Inflammatory macrophage treated with lipopolysaccharide for 4 hours (primary cell): ENCODE measurements around the gene B3GAT3.
"Not testable (repeated sequence)": the region's sequence is repeated elsewhere in the genome, so short reads cannot be mapped to it uniquely, and the experiment has no call there.

Experiments used
- DNase-seq: peaks from one replicate; pipeline ENCODE4 v3.0.0-alpha.2; 2020

The B3GAT3 gene

GRCh38 chr11:62645946-62646824 is 24.4 kb upstream of the B3GAT3 start, which contains the start of gene GANAB:
Gene GANAB, minus strand, starts transcription at chr11:62646613. Its CDS starts 14 bp downstream, at chr11:62646599.
- peak; percentile 99 for DNase-seq

DNA sequence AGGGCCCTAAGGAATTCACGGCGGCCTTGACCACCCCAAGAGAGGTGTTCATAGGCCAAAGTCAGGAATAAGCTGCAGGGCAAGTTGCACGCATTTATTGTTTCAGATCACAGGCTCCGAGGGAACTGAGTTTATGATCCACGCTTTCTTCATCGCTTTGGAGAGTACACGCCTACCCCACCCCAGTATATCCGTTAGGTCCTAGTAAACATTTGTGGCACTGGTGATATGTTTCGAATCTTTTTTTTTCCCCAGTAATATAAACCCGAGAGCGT is 23.8 kb upstream of the B3GAT3 start:
- no peak for DNase-seq

- DNase-seq: no peak
Observed at GRCh38 chr11:62644220-62644619, 22.4 kb upstream of the B3GAT3 start.

GRCh38 chr11:62632492-62632891 is 10.7 kb upstream of the B3GAT3 start:
- DNase-seq: no peak

DNA sequence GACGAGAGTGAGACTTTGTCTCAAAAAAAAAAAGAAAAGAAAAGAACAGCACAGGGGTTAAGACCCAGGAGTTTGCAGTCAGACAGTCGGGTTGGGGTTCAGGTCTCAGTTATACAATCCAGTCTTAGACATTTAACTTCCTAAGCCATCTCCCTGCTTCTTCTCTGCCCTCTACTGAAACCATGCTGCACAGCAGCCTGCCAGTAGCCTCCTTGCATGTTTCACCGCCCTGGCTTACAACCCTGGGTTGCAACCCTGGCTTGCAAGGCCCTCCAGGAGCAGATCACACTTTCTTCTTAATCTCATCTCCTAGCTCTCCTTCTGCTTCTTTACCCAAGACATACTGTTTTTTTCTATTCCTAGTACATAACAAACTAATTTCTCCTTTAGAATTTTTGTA is 5.9 kb upstream of the B3GAT3 start:
- no peak for DNase-seq

DNA sequence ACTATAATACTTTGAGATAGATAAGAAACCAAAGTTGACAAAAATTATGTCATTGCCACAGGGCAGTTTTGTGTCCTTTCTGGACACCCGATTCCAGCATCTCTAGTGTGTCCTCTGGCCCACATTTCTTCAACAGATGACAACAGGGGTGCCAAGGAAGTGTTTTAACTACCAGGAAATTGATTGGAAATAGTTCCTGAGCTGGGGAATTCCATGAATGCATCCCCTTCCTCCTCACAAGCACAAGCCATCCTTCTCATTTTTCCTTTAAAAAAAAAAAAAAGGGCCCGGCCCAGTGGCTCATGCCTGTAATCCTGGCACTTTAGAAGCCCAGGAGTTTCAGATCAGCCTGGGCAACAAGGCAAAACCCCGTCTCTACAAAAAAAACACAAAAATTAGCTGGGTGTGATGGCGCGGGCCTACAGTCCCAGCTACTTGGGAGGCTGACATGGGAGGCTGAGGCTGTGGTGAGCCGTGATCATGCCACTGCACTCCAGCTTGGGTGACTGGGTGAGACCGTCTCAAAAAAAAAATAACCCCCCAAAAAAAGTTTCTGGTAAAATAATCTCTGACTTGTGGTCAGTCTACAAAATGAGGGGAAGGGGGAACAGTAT is 797 bp upstream of the B3GAT3 start:
- no peak for DNase-seq

DNA sequence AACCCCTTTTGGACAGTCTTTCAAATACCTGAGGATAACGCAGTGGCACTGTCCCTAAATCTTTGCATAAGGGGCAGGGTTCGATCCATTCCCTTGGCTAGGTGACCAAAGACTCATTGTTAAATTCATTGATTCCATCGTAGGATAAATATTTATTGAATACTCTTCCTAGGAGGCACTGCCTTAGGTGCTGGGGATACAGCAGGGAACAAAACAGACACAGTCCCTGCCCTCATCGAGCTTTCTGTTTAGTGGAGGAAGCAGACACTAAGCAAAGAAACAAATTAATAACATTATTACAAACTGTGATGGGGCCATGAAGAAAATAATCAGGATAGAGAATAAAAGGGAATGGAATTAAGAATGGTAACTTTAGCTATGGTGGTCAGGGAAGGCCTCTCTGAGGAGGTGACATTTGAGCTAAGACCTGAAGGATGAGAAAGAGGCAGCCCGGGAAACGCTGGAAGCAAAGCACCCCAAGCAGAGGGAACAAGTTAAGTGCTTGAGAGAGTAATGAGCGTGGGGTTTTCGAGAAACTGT is 689 bp downstream of the B3GAT3 start:
- no peak for DNase-seq

DNA sequence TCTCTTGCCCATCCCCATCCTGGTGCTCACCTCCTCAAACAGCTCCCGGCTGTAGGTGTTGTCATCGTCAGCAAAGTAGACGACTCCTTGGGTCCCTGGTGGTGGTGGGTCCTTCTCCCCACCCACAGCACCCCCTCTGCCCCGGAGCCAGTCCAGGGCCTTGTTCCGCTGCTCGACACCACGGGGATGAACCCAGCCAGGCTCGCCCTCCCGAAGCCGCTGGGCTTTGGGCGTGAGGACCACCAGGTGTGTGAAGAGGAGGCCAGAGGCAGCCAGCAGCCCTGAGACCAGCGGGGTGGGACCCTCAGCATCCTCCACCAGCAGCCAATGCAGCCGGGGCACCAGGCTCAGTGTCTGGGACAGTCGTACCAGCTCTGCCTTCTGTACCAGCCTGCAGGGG is 4.8 kb downstream of the B3GAT3 start:
- DNase-seq: not testable (repeated sequence)

- no peak for DNase-seq
Observed at GRCh38 chr11:62615521-62615920, 6.3 kb downstream of the B3GAT3 start.

- no peak for DNase-seq
Observed at GRCh38 chr11:62614275-62614674, 7.5 kb downstream of the B3GAT3 start.

GRCh38 chr11:62613291-62613778 is 8.5 kb downstream of the B3GAT3 start:
- DNase-seq: no peak

GRCh38 chr11:62612366-62613290 is 9.2 kb downstream of the B3GAT3 start, which contains the start of the genes EML3 and ROM1:
Gene EML3, minus strand, starts transcription at chr11:62612775. Its CDS starts 318 bp downstream, at chr11:62612457.
Gene ROM1, plus strand, starts transcription at chr11:62613257. Its CDS starts 25 bp downstream, at chr11:62613282.
- peak; percentile 72 for DNase-seq

DNA sequence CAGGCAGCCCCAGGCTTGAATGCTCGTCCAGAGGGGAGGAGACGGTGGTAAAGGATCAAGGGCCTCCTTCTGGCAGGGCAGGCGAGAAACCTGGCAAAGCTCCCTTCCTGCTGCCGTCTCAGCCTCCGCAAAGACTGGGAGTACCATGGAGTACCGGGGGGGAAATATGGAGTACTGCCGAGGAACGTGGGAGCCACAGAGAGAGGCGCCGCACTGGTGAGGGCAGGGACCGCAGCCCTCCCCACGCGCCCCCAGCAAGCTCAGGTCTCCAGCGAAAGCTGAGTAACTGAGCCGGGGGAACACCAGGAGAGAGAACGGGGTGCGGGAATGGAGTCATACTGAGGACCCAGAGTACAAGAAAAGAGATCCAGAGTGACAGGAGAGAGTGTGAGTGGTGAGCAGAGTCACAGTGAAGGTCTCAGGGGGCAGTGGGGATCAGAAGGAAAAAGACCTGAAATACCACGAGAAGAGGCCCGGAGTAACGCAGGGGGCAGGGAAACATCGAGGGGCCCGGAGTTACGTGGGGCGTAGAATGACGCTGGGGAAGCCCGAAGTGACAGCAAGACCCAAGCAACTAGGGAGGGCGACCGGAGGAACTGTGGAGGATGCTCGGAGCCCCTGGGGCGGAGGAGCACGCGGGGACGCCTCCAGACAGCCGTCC is 10.0 kb downstream of the B3GAT3 start:
- peak; percentile 44 for DNase-seq

DNA sequence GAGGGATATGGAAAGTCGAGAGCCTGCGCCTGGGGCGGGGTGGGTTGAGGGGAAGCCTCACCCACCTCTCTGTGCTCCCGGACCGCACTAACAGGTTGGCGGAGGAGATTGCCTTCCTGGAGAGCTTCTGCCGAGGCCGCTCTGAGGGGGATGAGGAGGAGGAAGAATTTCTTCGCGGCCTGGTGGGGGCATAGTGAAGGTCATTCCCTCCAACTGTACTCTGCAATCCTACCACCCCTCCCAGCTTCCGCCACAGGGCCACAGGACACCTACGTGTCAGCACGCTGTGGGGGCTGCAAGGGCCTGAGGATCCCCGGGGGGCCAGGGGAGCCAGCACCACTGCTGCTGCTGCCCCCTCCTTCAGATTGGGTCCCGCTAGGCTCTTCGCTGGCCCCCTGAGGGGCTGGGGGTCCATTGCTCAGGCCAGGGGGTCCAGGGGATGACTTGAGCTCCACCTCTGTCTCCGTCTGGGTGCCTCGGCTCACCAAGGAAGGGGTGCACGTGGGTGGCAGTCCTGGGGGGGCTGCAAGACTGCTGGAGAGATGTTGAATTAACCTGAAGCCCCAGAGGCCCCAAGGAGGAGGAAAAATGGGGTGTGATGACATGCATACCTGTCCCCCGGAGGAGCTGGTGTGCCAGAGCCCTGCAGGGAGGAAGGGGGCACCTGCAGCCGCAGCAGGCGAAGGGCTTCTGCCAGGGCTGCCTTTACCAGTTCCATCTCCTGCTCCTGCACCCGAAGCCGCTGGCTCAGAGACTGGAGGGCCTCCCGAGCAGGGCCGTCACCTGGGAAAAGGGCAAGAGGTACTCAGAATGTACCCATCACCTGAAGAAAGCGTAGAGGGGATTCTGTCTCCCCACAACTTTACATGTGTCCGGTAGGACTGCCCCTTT is 10.7 kb downstream of the B3GAT3 start:
- no peak for DNase-seq

DNA sequence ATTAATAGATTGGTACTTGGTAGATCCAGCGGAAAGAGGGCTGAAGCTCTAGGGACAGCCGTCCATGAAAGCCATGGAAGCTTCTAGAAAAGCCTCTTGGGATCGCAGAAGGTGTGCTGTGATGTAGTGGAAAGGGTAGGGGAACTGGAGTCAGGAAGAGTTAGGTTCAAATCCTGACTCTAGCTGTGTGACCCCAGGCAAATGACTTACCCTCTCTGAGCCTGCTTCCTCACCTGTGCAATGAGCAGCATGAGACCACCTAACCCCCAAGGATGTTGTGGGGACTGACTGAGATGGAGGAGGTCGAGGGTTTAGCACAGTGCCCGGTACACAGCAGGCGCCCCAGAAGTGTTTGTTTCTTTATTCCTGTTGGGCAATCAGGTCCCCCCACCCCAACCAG is 11.4 kb downstream of the B3GAT3 start:
- DNase-seq: no peak

GRCh38 chr11:62608776-62609175 is 13.0 kb downstream of the B3GAT3 start:
- DNase-seq: no peak

DNA sequence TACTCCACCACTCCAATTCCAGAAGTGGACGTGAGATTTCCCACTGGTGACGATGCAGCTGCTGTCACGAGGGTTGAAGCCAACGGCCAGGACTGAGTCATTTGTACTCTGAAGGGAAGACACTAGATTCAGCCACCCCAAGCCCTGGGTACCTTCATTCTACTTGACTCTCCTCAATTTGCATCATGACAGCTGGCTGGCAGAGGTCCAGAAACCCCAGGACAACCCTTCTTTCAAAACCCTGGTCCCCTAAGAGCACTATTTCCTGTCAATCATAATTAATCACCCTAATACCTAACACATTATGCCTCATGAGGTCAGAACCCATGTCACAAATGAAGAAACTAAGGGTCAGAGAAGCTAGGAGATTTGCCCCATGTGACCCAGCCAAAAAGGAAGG is 14.1 kb downstream of the B3GAT3 start:
- peak; percentile 69 for DNase-seq

- no peak for DNase-seq
Observed at GRCh38 chr11:62605902-62606301, 15.9 kb downstream of the B3GAT3 start.

DNA sequence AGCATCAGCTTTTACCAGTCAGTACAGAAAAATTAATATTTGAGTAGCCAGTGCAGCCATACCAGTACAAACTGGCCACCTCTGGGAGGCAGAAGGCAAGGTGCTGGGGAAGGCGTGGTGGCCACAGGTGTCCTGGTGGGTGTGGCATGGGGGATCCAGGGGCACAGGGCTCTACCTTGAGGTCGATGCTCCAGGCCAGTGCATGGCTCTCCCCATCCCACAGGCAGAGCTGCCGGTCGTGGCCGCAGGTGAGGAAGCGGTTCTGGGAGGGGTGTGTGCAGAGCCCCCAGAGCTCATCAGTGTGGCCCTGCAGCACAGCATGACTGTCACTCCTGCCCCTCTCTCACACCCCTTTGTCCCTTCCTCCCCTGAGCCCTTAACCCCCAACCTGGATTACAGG is 16.3 kb downstream of the B3GAT3 start:
- no peak for DNase-seq

GRCh38 chr11:62604460-62605120 is 17.2 kb downstream of the B3GAT3 start:
- DNase-seq: no peak
